WERI-Rb-1 (cell line): Measurements from ENCODE around the gene TRMO.

ENCODE experiments used
- DNase-seq: peaks from one replicate; pipeline ENCODE4 v3.0.0-alpha.2; 2020
- H3K27ac ChIP-seq: fragments of 250-450 bp; sonication (Bioruptor Pico); 2 replicates; pipeline ENCODE4 v1.5.1; 2020; ENCODE audit warnings: mild to moderate bottlenecking, moderate library complexity
- H3K27me3 ChIP-seq: fragments of 250-450 bp; sonication (Bioruptor Pico); 2 replicates; pipeline ENCODE4 v1.5.1; 2021; ENCODE audit warnings: mild to moderate bottlenecking, low read depth, moderate library complexity; ENCODE audit not compliant: insufficient read depth, severe bottlenecking
- H3K36me3 ChIP-seq: fragments of 250-450 bp; sonication (Bioruptor Pico); 2 replicates; pipeline ENCODE4 v1.5.1; 2020; ENCODE audit warnings: mild to moderate bottlenecking, moderate library complexity
- H3K4me3 ChIP-seq: 2 replicates; pipeline ENCODE4 v1.5.1; 2011; ENCODE audit warnings: low read depth, mild to moderate bottlenecking, control low read depth, low read length
- H3K9me3 ChIP-seq: fragments of 250-450 bp; sonication (Bioruptor Pico); 2 replicates; pipeline ENCODE4 v1.5.1; 2021; ENCODE audit warnings: mild to moderate bottlenecking, moderate library complexity; ENCODE audit not compliant: severe bottlenecking
- CTCF ChIP-seq: IDR thresholded peaks from 2 replicates; pipeline ENCODE4 v1.5.1; 2011; ENCODE audit warnings: low read depth, mild to moderate bottlenecking, control low read depth, inconsistent platforms, low read length

TRMO gene

DNA sequence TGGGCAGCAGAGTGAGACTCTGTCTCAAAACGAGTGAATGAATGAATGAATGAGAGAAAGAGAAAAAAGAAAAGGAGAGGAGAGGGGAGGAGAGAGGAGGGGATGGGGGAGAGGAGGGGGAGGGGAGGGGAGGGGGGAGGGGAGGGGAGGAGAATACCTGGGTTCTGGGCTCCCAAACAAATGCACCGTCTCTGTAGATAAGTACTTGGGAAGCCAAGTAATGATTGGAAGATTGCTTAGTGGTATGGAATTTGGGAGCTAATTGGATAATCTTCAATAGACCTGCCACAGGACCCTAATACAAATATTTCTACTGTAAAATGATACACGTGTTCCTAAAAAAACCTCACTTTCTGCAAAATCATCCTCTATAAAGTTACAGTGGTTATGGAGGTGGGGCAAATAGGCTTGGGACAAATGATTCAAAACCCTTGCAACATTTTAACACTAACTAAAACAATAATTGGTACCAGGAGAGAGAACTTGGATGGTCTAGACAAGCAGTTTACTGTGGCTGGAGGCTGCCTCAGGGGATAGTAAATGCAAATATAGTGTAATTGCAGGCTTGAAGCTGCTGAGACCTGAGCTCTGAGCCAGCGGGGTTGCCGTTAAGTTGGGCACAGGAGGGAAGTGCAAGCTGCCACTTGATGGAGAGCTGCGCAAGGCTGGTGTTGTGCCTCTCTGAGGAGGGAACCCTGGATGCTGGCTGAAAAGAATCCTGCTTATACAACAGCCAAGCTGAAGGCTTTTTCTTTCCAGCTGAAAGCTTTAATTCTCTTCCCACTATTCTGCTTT, 12.2 kb upstream of the TRMO start:
- no peaks in the 10 kb centered on the region for H3K36me3 ChIP-seq
- no peaks in the 10 kb centered on the region for H3K27me3 ChIP-seq
- no peak for DNase-seq
- H3K27ac ChIP-seq: no peak overlapping the region
- no peaks in the 10 kb centered on the region for H3K9me3 ChIP-seq
- no peak for TF ChIP-seq CTCF
- no peak overlapping the region for H3K4me3 ChIP-seq

DNA sequence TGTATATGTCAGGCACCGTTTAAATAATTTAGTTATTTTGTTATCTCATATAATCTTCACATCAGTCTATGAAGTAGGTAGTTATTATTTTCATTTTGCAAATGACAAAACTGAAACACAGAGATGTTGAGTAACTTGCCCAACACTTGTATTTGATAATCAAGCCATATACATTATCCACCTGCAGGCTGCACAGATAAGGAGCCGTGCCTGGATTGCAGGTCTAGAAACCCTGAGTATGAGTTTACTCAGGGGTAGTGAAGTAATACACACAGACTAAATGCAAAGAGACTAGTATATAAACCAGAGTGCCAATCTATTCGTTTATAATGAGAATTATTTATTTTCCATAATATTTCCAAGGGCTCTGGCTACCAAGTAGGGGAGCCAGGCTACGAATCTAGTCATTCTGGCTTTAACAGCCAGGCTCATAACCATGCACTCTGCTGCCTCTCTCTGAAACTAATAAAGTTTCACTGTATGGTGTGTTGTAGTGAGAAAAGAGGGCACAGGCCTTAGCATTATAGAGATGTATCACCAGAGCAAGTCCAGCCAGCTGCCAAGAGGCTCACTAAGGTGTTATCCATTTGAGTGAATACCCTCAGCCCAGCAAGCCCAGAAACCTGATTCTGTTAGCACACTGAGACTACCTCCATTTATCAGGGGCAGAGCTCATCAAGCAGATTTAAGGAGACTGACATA, 11.1 kb upstream of the TRMO start:
- no peaks in the 10 kb centered on the region for H3K36me3 ChIP-seq
- H3K27me3 ChIP-seq: no peaks in the 10 kb centered on the region
- H3K4me3 ChIP-seq: no peak overlapping the region
- no peaks in the 10 kb centered on the region for H3K9me3 ChIP-seq
- no peak overlapping the region for H3K27ac ChIP-seq
- no peak for DNase-seq
- TF ChIP-seq CTCF: no peak

GRCh38 chr9:97930972-97931371, 8.7 kb upstream of the TRMO start:
- Histone ChIP-seq H3K4me3 (no peak overlapping the region), H3K27me3 (no peaks in the 10 kb centered on the region), H3K36me3 (no peaks in the 10 kb centered on the region), H3K9me3 (no peaks in the 10 kb centered on the region), H3K27ac (no peak overlapping the region)
- no peak for TF ChIP-seq CTCF
- no peak for DNase-seq

DNA sequence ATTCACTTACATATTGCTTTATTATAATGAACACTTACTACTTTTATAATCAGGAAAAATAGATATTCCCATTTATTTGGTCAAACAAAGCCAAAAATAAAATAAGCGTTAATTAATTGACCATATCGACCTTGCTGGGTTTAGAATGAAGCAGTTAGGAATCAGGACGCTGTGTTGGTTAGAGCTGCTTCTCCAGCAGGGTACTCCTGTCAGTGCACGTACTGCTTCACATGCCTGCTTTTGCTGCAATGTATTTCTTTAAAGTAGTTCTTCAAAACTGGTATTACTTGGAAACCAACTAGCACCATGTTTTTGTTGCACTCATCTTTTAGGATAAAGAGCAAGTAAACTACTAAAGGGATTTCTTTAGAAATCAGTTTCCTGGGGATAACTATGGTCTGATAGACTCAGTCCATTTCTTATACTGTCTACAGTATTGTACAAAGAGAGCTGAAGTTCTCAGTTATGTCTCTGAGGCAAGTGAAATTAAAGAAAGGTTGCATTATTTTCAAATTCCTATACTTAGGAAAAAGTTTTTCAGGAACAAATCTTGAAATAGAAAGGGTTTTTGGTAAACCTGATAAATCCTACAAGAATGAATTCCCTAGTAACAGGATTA, 6.8 kb upstream of the TRMO start:
- no peak for TF ChIP-seq CTCF
- no peaks in the 10 kb centered on the region for H3K9me3 ChIP-seq
- H3K27ac ChIP-seq: no peak overlapping the region
- no peaks in the 10 kb centered on the region for H3K27me3 ChIP-seq
- H3K4me3 ChIP-seq: no peak overlapping the region
- DNase-seq: no peak
- H3K36me3 ChIP-seq: no peaks in the 10 kb centered on the region

- Histone ChIP-seq H3K27me3 (no peaks in the 10 kb centered on the region), H3K27ac (no peak overlapping the region), H3K4me3 (no peak overlapping the region), H3K9me3 (no peaks in the 10 kb centered on the region), H3K36me3 (no peaks in the 10 kb centered on the region)
- DNase-seq: no peak
- TF ChIP-seq CTCF: no peak
Measured at GRCh38 chr9:97925497-97926334, 3.4 kb upstream of the TRMO start.
